KMS-11 (cell line): Measurements from ENCODE around the gene RCAN2.

Experiments used
- H2AFZ ChIP-seq: fragments of 200-600 bp; sonication (generic); 2 replicates; pipeline ENCODE4 v1.6.1; 2016; ENCODE audit warnings: antibody characterized with exemption, mixed run types, low read depth
- H3K27ac ChIP-seq: fragments of 200-600 bp; sonication (generic); 2 replicates; pipeline ENCODE4 v1.6.1; 2016; ENCODE audit warnings: mild to moderate bottlenecking, mixed run types
- H3K27me3 ChIP-seq: fragments of 200-600 bp; sonication (generic); 2 replicates; pipeline ENCODE4 v1.6.1; 2017; ENCODE audit warnings: mild to moderate bottlenecking, low read depth, mixed run types, moderate library complexity; ENCODE audit not compliant: insufficient read depth
- H3K36me3 ChIP-seq: fragments of 200-600 bp; sonication (generic); 2 replicates; pipeline ENCODE4 v1.6.1; 2017; ENCODE audit warnings: mild to moderate bottlenecking, mixed run types; ENCODE audit not compliant: insufficient read depth
- H3K4me1 ChIP-seq: fragments of 200-600 bp; sonication (generic); 2 replicates; pipeline ENCODE4 v1.6.1; 2016; ENCODE audit warnings: mild to moderate bottlenecking, low read depth, mixed run types; ENCODE audit not compliant: poor library complexity, severe bottlenecking
- H3K4me2 ChIP-seq: fragments of 200-600 bp; sonication (generic); 2 replicates; pipeline ENCODE4 v1.7.0; 2016; ENCODE audit warnings: mild to moderate bottlenecking, mixed run types
- H3K4me3 ChIP-seq: fragments of 200-600 bp; sonication (generic); IDR thresholded peaks from 2 replicates; pipeline ENCODE4 v1.6.1; 2017; ENCODE audit warnings: low read depth, low read length, mixed read lengths; ENCODE audit not compliant: insufficient read depth
- H3K79me2 ChIP-seq: fragments of 200-600 bp; sonication (generic); 2 replicates; pipeline ENCODE4 v1.6.1; 2016; ENCODE audit warnings: low read depth, mixed run types; ENCODE audit not compliant: insufficient read depth
- H3K9ac ChIP-seq: fragments of 200-600 bp; sonication (generic); 2 replicates; pipeline ENCODE4 v1.6.1; 2016; ENCODE audit warnings: mild to moderate bottlenecking, mixed run types
- H4K20me1 ChIP-seq: fragments of 200-600 bp; sonication (generic); 2 replicates; pipeline ENCODE4 v1.6.1; 2016; ENCODE audit warnings: mild to moderate bottlenecking, mixed run types; ENCODE audit not compliant: insufficient read depth
- TF ChIP-seq, protein P1 (sequence below): fragments of 200-600 bp; sonication (generic); conservative IDR thresholded peaks from 2 replicates; pipeline ENCODE4 v1.6.1; 2017; ENCODE audit warnings: low read depth, mild to moderate bottlenecking, antibody characterized with exemption, low read length, moderate library complexity, mixed read lengths

The RCAN2 gene

DNA sequence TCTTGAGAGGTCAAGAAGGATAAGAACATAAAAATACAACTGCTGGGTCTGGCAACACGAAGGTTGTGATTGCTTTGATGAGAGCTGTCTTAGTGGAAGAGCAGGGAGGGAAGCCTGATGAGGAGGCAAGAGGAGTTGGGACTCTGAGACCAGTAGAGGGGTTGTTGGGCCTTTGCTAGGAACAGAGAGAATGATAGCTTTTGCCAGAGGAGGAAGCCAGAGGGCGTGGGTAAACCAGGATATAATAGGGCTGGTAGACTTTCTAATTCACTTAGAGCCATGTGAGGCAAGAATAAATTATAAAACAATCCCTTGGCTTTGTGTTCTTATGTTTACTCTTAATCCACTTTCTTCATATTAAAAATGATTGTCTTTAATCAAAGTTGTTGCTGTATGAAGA lies 78.6 kb downstream of the RCAN2 start:
- Histone ChIP-seq H3K4me1 (no peaks in the 10 kb centered on the region), H3K4me2 (no peak overlapping the region), H3K4me3 (no peak overlapping the region), H3K36me3 (no peaks in the 10 kb centered on the region), H3K79me2 (no peaks in the 10 kb centered on the region), H3K27me3 (no peaks in the 10 kb centered on the region), H3K27ac (no peak overlapping the region), H2AFZ (no peak overlapping the region), H4K20me1 (no peaks in the 10 kb centered on the region), H3K9ac (no peak overlapping the region)
- TF ChIP-seq, protein P1, sequence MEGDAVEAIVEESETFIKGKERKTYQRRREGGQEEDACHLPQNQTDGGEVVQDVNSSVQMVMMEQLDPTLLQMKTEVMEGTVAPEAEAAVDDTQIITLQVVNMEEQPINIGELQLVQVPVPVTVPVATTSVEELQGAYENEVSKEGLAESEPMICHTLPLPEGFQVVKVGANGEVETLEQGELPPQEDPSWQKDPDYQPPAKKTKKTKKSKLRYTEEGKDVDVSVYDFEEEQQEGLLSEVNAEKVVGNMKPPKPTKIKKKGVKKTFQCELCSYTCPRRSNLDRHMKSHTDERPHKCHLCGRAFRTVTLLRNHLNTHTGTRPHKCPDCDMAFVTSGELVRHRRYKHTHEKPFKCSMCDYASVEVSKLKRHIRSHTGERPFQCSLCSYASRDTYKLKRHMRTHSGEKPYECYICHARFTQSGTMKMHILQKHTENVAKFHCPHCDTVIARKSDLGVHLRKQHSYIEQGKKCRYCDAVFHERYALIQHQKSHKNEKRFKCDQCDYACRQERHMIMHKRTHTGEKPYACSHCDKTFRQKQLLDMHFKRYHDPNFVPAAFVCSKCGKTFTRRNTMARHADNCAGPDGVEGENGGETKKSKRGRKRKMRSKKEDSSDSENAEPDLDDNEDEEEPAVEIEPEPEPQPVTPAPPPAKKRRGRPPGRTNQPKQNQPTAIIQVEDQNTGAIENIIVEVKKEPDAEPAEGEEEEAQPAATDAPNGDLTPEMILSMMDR = no peak

DNA sequence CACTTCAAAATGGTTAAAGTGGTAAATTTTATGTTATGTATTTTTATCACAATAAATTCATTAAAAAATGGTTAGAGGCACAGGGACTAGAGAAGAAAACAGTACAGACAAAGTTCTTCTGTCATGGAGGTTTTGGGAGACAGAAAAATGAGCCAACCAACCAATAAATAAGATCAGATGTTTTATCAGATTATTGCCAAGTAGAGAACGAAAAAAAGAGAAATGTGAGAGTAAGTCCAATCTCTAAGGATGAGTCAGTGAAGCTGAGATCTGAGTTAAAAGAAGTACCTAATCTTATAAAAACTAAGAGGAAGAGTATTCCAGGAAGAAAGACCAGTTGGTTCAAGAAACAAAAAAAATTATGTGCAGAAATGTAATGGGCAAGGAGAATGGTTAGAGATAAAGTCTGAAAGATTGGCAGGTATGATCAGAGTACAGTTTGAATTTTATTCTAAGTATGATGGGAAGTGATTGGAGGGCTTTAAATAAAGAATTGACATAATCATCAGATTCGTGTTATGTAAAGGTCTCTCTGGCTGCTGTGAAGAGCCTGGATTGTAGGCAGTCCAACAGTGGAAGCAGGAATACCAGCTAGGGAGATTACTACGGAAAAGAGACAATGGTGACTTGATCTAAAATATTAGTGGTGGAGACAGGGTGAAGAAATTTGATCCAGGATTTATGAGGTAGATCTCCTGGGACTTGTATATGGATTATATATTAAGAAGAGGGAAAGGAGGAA lies 79.6 kb downstream of the RCAN2 start:
- H3K9ac ChIP-seq = no peak overlapping the region
- no peaks in the 10 kb centered on the region for H3K79me2 ChIP-seq
- H3K4me3 ChIP-seq = no peak overlapping the region
- H3K27ac ChIP-seq = no peak overlapping the region
- TF ChIP-seq, protein P1 = no peak
- H2AFZ ChIP-seq = no peak overlapping the region
- no peaks in the 10 kb centered on the region for H3K36me3 ChIP-seq
- H3K27me3 ChIP-seq = no peaks in the 10 kb centered on the region
- H3K4me2 ChIP-seq = no peak overlapping the region
- H4K20me1 ChIP-seq = no peaks in the 10 kb centered on the region
- H3K4me1 ChIP-seq = no peaks in the 10 kb centered on the region

DNA sequence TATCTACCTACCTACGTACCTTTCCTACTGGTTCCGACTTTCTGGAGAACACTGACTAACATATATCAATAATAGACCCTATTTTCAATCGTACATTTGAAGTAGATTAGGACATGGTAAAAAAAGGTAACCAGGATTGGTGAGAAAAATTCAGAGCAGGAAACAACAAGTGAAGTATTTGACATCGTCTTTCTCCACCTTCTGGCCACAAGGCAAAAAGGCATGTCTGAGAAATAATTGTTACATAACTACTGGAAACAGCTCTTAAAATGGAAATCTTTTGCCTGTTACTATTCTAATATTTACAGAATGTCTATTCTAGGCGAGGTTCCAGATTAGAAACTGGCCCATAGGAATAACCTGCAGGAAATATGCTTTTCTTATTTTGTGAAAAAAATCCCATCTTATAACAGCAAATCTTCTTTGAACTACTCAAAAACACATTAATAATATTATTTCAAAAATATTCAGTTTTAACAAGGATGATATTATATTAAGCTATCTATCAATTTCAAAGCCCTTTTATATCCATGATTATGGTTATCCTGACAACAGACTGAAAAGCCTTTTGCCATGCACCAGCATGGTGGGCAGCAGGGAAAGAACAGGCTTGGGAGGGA lies 80.8 kb downstream of the RCAN2 start:
- H2AFZ ChIP-seq = no peak overlapping the region
- H3K79me2 ChIP-seq = no peaks in the 10 kb centered on the region
- no peak overlapping the region for H3K9ac ChIP-seq
- H4K20me1 ChIP-seq = no peaks in the 10 kb centered on the region
- no peak overlapping the region for H3K4me2 ChIP-seq
- no peak overlapping the region for H3K27ac ChIP-seq
- no peaks in the 10 kb centered on the region for H3K4me1 ChIP-seq
- no peak overlapping the region for H3K4me3 ChIP-seq
- H3K36me3 ChIP-seq = no peaks in the 10 kb centered on the region
- H3K27me3 ChIP-seq = no peaks in the 10 kb centered on the region
- TF ChIP-seq, protein P1 = peak; percentile 60

DNA sequence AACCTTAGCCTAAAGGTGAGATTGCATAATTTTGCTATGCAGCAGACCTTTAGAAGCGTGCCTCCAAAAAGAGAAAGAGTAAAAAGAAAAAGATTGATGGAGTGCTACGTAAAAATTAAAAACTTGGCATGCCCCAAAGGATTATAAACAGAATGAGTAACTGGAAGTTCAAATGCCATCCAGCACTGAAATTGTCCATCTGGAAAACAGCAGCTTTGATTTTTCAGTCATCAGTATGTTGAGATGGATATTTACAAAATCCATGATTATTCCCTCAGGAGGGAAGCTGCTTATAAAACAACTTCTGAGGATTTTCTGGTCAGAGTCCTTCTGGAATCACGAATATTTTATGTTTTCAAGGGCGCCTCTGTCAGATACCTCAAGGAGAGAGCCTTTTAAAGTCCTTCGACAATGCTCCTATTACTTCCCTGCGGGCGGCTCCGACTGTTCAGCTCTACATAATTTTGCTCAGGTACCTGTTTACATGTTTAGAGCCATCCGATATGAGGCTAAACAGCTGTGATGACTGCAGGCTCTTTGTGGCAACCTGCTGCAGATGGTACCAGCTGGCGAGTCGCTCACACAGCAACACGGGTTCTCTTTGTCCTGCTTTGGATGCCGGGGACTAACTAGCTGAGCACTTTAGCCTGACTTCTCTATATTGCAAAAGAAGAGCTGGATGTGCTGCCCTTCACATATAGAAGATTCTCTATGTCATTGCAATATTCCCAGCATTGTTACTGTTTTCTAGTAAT lies 83.3 kb downstream of the RCAN2 start:
- Histone ChIP-seq H2AFZ (no peak overlapping the region), H3K27me3 (no peaks in the 10 kb centered on the region), H3K9ac (no peak overlapping the region), H3K79me2 (no peaks in the 10 kb centered on the region), H3K27ac (no peak overlapping the region), H3K36me3 (no peaks in the 10 kb centered on the region), H4K20me1 (no peaks in the 10 kb centered on the region), H3K4me1 (no peaks in the 10 kb centered on the region), H3K4me3 (no peak overlapping the region), H3K4me2 (no peak overlapping the region)
- TF ChIP-seq, protein P1 = no peak
